Natural killer cell (primary cell): ENCODE measurements around the gene YIPF6. TPM values are rescaled to one million over a fixed set of nuclear protein-coding genes. Genes with fewer than 3 reads are reported as not detected.

Source experiments
- ATAC-seq, 3 donors: fragments of 150-1000 bp in 2 of 3; fragments of 200-7000 bp in 1 of 3; cut with Tn5 transposase; 1 replicate in 1 of 3; 2 replicates in 2 of 3; pipeline ENCODE4 v1.10.0; 2021; ENCODE audit warnings: mild to moderate bottlenecking in 2 of 3, moderate library complexity in 2 of 3
- DNase-seq, 2 donors: peaks; one replicate each; pipeline versions ENCODE4 v3.0.0 to v3.0.0-alpha.2; 2013 to 2021; ENCODE audit warnings: mixed read lengths in 1 of 2
- H3K27ac ChIP-seq: one replicate; pipeline ENCODE4 v1.5.1; 2013; ENCODE audit warnings: mild to moderate bottlenecking, low read length
- H3K27me3 ChIP-seq: one replicate; pipeline ENCODE4 v1.6.1; 2013; ENCODE audit warnings: low read length; ENCODE audit not compliant: control insufficient read depth, insufficient read depth
- H3K36me3 ChIP-seq: one replicate; pipeline ENCODE4 v1.6.1; 2013; ENCODE audit warnings: low read length; ENCODE audit not compliant: control insufficient read depth, insufficient read depth
- H3K4me1 ChIP-seq: one replicate; pipeline ENCODE4 v1.6.1; 2013; ENCODE audit warnings: low read length; ENCODE audit not compliant: control insufficient read depth, insufficient read depth
- H3K4me3 ChIP-seq: one replicate; pipeline ENCODE4 v1.5.1; 2013; ENCODE audit warnings: low read length
- H3K9me3 ChIP-seq: one replicate; pipeline ENCODE4 v1.6.1; 2013; ENCODE audit warnings: low read length; ENCODE audit not compliant: control insufficient read depth, insufficient read depth
- H3K27ac Mint-ChIP-seq, 2 donors: one replicate each; pipeline ENCODE4 v1.8.0; 2022; ENCODE audit warnings: mild to moderate bottlenecking in 2 of 2, mixed read lengths in 2 of 2, moderate library complexity in 1 of 2
- H3K27me3 Mint-ChIP-seq, 2 donors: one replicate each; pipeline ENCODE4 v1.8.0; 2022; ENCODE audit warnings: low read depth in 2 of 2, mixed read lengths in 2 of 2
- H3K36me3 Mint-ChIP-seq: one replicate; pipeline ENCODE4 v1.8.0; 2022; ENCODE audit warnings: mixed read lengths
- H3K4me1 Mint-ChIP-seq, 2 donors: one replicate each; pipeline ENCODE4 v1.8.0; 2022; ENCODE audit warnings: mixed read lengths in 2 of 2
- H3K4me3 Mint-ChIP-seq: one replicate; pipeline ENCODE4 v1.8.0; 2022; ENCODE audit warnings: mild to moderate bottlenecking, moderate library complexity, mixed read lengths
- H3K9me3 Mint-ChIP-seq, 2 donors: one replicate each; pipeline ENCODE4 v1.8.0; 2022; ENCODE audit warnings: mixed read lengths in 2 of 2
- WGBS: methylation state at CpG from one replicate; pipeline ENCODE4 v1.1.7; 2013; ENCODE audit warnings: missing lambda C conversion rate; ENCODE audit not compliant: insufficient coverage; 5-methylcytosine and 5-hydroxymethylcytosine counted together
- intact Hi-C: fragments of 100-400 bp; cut with micrococcal nuclease; formaldehyde crosslinking; loops from one replicate; pipeline ENCODE4 v1.14.2; 2022
- total RNA-seq, 4 donors: library from RNA; stranded (reverse); fragments of 120-200 nt in 1 of 4; gene quantifications; one replicate each; pipeline versions ENCODE4 v1.2.3 to v1.2.4, GENCODE V29; 2013 to 2022
- TF ChIP-seq, protein P1 (sequence below): fragments of 200-600 bp; IDR thresholded peaks from one replicate; pipeline ENCODE4 v1.8.0; 2022; ENCODE audit warnings: antibody characterized with exemption

YIPF6 gene
- total RNA-seq, 3 donors from 2014 or later (not counting 1 experiment from before 2014, with no cell fraction given) = 14.1 to 22.0 (median 18.9) TPM

DNA sequence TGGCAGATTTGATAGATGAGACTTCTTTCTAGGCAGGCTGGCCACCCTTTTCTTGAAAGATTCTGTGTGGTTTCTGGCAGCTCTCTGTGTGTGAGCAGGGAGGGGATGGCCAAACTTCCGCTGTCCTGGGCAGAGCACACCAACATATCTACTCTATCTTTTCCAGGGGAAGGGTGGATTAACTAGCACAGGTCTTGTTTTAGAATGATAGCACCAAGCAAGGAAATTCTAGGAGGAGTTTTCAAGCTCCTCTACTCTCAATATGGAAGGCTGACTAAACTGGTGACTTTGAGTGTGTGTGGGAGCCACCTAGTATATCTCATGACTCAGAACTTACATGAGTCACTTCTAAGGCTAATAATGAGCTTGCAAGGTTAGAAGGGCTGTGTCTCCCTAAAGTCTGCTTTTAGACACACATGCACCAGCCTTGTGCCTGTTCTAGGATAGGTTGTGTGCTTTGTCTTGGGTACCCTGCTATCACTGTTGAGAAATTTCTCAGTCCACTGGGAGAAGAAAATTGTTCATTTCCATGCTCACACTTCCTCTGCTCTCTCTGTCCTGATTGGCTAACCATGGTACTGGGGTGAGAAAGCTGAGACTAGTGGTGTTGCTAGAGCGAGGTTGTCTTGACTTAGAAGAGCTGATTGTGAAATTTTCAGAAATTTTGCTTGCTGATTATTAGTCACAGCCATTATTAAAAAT is 72.9 kb downstream of the YIPF6 start:
- no peaks in the 10 kb centered on the region for H3K36me3 Mint-ChIP-seq
- H3K9me3 Mint-ChIP-seq = no peaks in the 10 kb centered on the region
- intact Hi-C loops = no loop called here
- ATAC-seq = no peak
- no peaks in the 10 kb centered on the region for H3K4me1 Mint-ChIP-seq
- no peaks in the 10 kb centered on the region for H3K27me3 ChIP-seq
- no peak overlapping the region for H3K27ac Mint-ChIP-seq
- no peaks in the 10 kb centered on the region for H3K4me1 ChIP-seq
- WGBS = 60% methylated on average over 1 of the region's 2 CpGs
- H3K27ac ChIP-seq = no peak overlapping the region
- no peak overlapping the region for H3K4me3 ChIP-seq
- TF ChIP-seq, protein P1, sequence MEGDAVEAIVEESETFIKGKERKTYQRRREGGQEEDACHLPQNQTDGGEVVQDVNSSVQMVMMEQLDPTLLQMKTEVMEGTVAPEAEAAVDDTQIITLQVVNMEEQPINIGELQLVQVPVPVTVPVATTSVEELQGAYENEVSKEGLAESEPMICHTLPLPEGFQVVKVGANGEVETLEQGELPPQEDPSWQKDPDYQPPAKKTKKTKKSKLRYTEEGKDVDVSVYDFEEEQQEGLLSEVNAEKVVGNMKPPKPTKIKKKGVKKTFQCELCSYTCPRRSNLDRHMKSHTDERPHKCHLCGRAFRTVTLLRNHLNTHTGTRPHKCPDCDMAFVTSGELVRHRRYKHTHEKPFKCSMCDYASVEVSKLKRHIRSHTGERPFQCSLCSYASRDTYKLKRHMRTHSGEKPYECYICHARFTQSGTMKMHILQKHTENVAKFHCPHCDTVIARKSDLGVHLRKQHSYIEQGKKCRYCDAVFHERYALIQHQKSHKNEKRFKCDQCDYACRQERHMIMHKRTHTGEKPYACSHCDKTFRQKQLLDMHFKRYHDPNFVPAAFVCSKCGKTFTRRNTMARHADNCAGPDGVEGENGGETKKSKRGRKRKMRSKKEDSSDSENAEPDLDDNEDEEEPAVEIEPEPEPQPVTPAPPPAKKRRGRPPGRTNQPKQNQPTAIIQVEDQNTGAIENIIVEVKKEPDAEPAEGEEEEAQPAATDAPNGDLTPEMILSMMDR = no peak
- DNase-seq = no peak
- H3K36me3 ChIP-seq = no peaks in the 10 kb centered on the region
- no peak overlapping the region for H3K4me3 Mint-ChIP-seq
- H3K9me3 ChIP-seq = no peaks in the 10 kb centered on the region
- H3K27me3 Mint-ChIP-seq = no peaks in the 10 kb centered on the region

DNA sequence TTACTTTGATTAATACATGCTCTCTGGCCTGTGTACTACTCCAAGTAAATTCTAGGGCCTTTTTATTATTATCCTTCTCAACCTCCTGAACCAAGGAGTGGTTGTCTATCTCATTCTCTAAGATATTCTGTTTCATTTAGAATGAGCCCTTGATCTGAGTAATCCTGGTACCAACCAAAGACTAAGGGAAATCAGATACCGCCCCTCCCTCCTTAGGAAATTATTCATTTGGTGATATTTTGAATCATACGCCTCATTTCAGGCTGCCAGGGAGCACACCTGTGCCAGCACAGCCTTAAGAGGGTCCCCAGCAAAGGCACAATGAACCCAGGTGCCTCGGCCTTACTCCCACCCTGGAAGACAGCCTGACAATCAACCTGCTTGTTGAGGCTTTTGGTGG is 75.4 kb downstream of the YIPF6 start:
- DNase-seq = no peak
- ATAC-seq = no peak
- TF ChIP-seq, protein P1 = no peak
- H3K36me3 Mint-ChIP-seq = no peaks in the 10 kb centered on the region
- H3K27ac Mint-ChIP-seq = no peak overlapping the region
- H3K27me3 ChIP-seq = no peaks in the 10 kb centered on the region
- H3K9me3 Mint-ChIP-seq = no peaks in the 10 kb centered on the region
- 82% methylated on average over 2 of the region's 3 CpGs for WGBS
- H3K9me3 ChIP-seq = no peaks in the 10 kb centered on the region
- H3K36me3 ChIP-seq = no peaks in the 10 kb centered on the region
- H3K27ac ChIP-seq = no peak overlapping the region
- H3K4me1 Mint-ChIP-seq = no peaks in the 10 kb centered on the region
- no peaks in the 10 kb centered on the region for H3K4me1 ChIP-seq
- no peak overlapping the region for H3K4me3 Mint-ChIP-seq
- H3K4me3 ChIP-seq = no peak overlapping the region
- H3K27me3 Mint-ChIP-seq = no peaks in the 10 kb centered on the region
- intact Hi-C loops = no loop called here

DNA sequence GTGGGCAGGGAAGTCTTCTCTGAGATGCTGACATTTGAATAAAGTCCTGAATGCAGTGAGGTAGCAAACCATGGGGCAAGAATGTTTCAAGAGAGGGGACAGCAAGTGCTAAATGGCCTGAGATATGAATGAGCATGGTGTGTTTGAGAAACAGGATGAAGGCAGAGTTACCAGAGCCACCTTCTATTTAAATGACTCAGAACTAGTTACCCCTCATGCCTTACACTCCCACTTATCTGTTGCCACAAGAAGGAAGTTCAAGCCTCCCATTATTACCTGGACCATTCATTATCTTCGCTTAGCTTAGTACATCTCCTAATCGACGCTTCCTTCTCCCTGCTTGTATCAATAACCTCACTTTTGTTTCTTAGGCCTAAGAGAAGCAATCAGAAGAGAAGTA is 81.0 kb downstream of the YIPF6 start:
- Histone ChIP-seq H3K4me3 (no peak overlapping the region), H3K36me3 (no peaks in the 10 kb centered on the region), H3K4me1 (no peaks in the 10 kb centered on the region), H3K27me3 (no peaks in the 10 kb centered on the region), H3K27ac (no peak overlapping the region), H3K9me3 (no peaks in the 10 kb centered on the region)
- Mint-ChIP-seq H3K27ac (no peak overlapping the region), H3K4me3 (no peak overlapping the region), H3K9me3 (no peaks in the 10 kb centered on the region), H3K36me3 (no peaks in the 10 kb centered on the region), H3K27me3 (no peaks in the 10 kb centered on the region), H3K4me1 (no peaks in the 10 kb centered on the region)
- 93% methylated on average over 3 of the region's 3 CpGs for WGBS
- intact Hi-C loops = no loop called here
- TF ChIP-seq, protein P1 = no peak
- no peak for DNase-seq
- ATAC-seq = no peak

DNA sequence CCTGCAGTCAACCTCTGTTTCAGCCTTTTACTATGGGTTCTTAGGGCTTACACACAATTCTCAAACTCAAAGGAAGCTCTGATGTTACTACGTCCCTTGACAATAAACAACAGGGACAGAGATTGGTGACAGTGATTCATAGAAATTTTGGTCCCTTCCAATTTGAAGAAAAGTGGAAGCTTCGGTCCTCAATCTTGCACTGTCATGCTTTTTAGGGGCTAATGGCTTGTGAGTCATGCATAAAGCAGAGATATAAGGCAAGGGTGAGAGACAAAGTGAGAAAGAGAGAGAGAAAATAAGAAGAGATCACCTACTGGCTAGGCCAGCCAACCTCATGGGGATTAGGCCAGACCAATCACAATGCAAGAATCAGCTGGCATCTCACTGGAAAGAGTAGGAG is 85.4 kb downstream of the YIPF6 start:
- ATAC-seq (no peak), DNase-seq (no peak)
- H3K27me3 Mint-ChIP-seq = no peaks in the 10 kb centered on the region
- intact Hi-C loops = no loop called here
- no peak overlapping the region for H3K27ac Mint-ChIP-seq
- Histone ChIP-seq H3K27ac (no peak overlapping the region), H3K9me3 (no peaks in the 10 kb centered on the region), H3K27me3 (no peaks in the 10 kb centered on the region), H3K4me3 (no peak overlapping the region), H3K4me1 (no peaks in the 10 kb centered on the region), H3K36me3 (no peaks in the 10 kb centered on the region)
- no peak overlapping the region for H3K4me3 Mint-ChIP-seq
- H3K4me1 Mint-ChIP-seq = no peaks in the 10 kb centered on the region
- H3K9me3 Mint-ChIP-seq = peaks cover 0 to 2% of the 10 kb centered on the region in 2 donors
- TF ChIP-seq, protein P1 = no peak
- 91% methylated on average over 1 of the region's 2 CpGs for WGBS
- no peaks in the 10 kb centered on the region for H3K36me3 Mint-ChIP-seq
